ENCODE results near the gene ELL2. TPM values are rescaled to one million over a fixed set of nuclear protein-coding genes. Genes with fewer than 3 reads are reported as not detected.

ELL2 gene
- total RNA-seq: 50.7 and 50.8 TPM in 2 replicates
- long read RNA-seq, partial matches to known transcripts: 19 of 27 reads
- long read RNA-seq, other reads (novel, unspliced or antisense): 8 of 27 reads

GRCh38 chr5:95961617-95962474, at the start of gene ELL2:
TSS of gene ELL2 (minus strand) at chr5:95961851. CDS start at chr5:95961721, 130 bp downstream.
- TF ChIP-seq, protein P1, sequence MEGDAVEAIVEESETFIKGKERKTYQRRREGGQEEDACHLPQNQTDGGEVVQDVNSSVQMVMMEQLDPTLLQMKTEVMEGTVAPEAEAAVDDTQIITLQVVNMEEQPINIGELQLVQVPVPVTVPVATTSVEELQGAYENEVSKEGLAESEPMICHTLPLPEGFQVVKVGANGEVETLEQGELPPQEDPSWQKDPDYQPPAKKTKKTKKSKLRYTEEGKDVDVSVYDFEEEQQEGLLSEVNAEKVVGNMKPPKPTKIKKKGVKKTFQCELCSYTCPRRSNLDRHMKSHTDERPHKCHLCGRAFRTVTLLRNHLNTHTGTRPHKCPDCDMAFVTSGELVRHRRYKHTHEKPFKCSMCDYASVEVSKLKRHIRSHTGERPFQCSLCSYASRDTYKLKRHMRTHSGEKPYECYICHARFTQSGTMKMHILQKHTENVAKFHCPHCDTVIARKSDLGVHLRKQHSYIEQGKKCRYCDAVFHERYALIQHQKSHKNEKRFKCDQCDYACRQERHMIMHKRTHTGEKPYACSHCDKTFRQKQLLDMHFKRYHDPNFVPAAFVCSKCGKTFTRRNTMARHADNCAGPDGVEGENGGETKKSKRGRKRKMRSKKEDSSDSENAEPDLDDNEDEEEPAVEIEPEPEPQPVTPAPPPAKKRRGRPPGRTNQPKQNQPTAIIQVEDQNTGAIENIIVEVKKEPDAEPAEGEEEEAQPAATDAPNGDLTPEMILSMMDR (IDR thresholded peaks at IDR 0.05): no peak
- peak; percentile 97 for DNase-seq (ENCODE audit: extremely low spot score, unreplicated experiment)
- Mint-ChIP-seq H3K9me3 (ENCODE audit: unreplicated experiment) (no peaks in the 10 kb centered on the region), H3K4me1 (ENCODE audit: unreplicated experiment) (peaks cover 45% of the 10 kb centered on the region), H3K27me3 (ENCODE audit: unreplicated experiment) (no peaks in the 10 kb centered on the region), H3K36me3 (ENCODE audit: unreplicated experiment) (peaks cover 2% of the 10 kb centered on the region), H3K27ac (ENCODE audit: unreplicated experiment) (peak within 1 kb of the TSS; percentile 96), H3K4me3 (ENCODE audit: unreplicated experiment) (peak within 1 kb of the TSS; percentile 90)

DNA sequence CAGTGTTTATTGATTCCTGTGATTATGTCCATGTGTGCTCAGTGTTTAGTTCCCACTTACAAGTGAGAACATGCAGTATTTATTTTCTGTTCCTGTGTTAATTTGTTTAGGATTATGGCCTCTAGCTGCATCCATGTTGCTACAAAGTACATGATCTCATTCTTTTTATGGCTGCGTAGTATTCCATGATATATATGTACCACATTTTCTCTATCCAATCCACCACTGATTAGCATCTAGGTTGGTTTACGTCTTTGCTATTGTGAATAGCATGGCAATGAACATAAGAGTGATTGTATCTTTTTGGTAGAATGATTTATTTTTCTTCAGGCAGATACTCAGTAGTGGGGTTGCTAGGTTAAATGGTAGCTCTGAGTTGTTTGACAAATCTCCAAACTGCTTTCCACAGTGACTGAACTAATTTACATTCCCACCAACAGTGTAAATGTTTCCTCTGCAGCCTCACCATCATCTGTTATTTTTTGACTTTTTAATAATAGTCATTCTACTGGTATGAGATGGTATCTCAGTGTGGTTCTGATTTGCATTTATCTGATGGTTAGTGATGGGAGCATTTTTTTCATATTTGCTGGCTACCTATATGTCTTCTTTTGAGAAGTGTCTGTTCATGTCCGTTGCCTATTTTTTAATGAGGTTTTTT, 47.5 kb upstream of the ELL2 start:
- Mint-ChIP-seq H3K4me3 (ENCODE audit: unreplicated experiment) (no peak overlapping the region), H3K9me3 (ENCODE audit: unreplicated experiment) (peaks cover 26% of the 10 kb centered on the region), H3K27ac (ENCODE audit: unreplicated experiment) (no peak overlapping the region), H3K36me3 (ENCODE audit: unreplicated experiment) (peaks cover 2% of the 10 kb centered on the region), H3K4me1 (ENCODE audit: unreplicated experiment) (no peaks in the 10 kb centered on the region), H3K27me3 (ENCODE audit: unreplicated experiment) (no peaks in the 10 kb centered on the region)
- TF ChIP-seq, protein P1 (IDR thresholded peaks at IDR 0.05): no peak
- DNase-seq (ENCODE audit: extremely low spot score, unreplicated experiment): no peak

DNA sequence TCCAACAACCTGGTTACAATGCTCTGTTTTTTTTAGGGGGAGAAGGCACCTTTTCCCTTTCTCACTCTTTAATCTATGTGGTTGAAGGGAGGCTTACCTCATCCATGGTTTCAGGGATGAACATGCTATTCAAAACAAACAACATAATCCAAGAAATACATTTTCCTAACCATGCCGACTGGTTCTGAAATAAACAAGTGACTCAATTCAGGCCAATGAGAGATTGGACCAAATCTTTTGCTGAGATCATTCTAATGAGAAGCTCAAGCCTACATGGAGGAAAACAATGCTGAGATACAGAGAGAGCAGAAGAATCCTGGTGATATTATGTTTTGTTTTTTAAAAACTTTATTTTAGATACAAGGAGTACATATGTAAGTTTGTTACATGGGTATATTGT, 46.8 kb upstream of the ELL2 start:
- DNase-seq (ENCODE audit: extremely low spot score, unreplicated experiment): no peak
- TF ChIP-seq, protein P1 (IDR thresholded peaks at IDR 0.05): no peak
- no peak overlapping the region for H3K4me3 Mint-ChIP-seq (ENCODE audit: unreplicated experiment)
- H3K9me3 Mint-ChIP-seq (ENCODE audit: unreplicated experiment): peaks cover 26% of the 10 kb centered on the region
- H3K36me3 Mint-ChIP-seq (ENCODE audit: unreplicated experiment): peaks cover 2% of the 10 kb centered on the region
- no peaks in the 10 kb centered on the region for H3K27me3 Mint-ChIP-seq (ENCODE audit: unreplicated experiment)
- H3K4me1 Mint-ChIP-seq (ENCODE audit: unreplicated experiment): no peaks in the 10 kb centered on the region
- no peak overlapping the region for H3K27ac Mint-ChIP-seq (ENCODE audit: unreplicated experiment)

- Mint-ChIP-seq H3K4me3 (ENCODE audit: unreplicated experiment) (no peak overlapping the region), H3K36me3 (ENCODE audit: unreplicated experiment) (peaks cover 2% of the 10 kb centered on the region), H3K27ac (ENCODE audit: unreplicated experiment) (no peak overlapping the region), H3K27me3 (ENCODE audit: unreplicated experiment) (no peaks in the 10 kb centered on the region), H3K4me1 (ENCODE audit: unreplicated experiment) (no peaks in the 10 kb centered on the region), H3K9me3 (ENCODE audit: unreplicated experiment) (peaks cover 23% of the 10 kb centered on the region)
- no peak for DNase-seq (ENCODE audit: extremely low spot score, unreplicated experiment)
- TF ChIP-seq, protein P1 (IDR thresholded peaks at IDR 0.05): no peak
Observed at GRCh38 chr5:96007051-96007450, 45.4 kb upstream of the ELL2 start.

- Mint-ChIP-seq H3K4me3 (ENCODE audit: unreplicated experiment) (no peak overlapping the region), H3K36me3 (ENCODE audit: unreplicated experiment) (peaks cover 2% of the 10 kb centered on the region), H3K9me3 (ENCODE audit: unreplicated experiment) (peaks cover 23% of the 10 kb centered on the region), H3K27ac (ENCODE audit: unreplicated experiment) (no peak overlapping the region), H3K27me3 (ENCODE audit: unreplicated experiment) (no peaks in the 10 kb centered on the region), H3K4me1 (ENCODE audit: unreplicated experiment) (peaks cover 4% of the 10 kb centered on the region)
- TF ChIP-seq, protein P1 (IDR thresholded peaks at IDR 0.05): no peak
- DNase-seq (ENCODE audit: extremely low spot score, unreplicated experiment): no peak
Observed at GRCh38 chr5:96006291-96006690, 44.6 kb upstream of the ELL2 start.

All from osteocyte (in vitro differentiated cells).